ENCODE measurements around the gene COX8A.

The COX8A gene

DNA sequence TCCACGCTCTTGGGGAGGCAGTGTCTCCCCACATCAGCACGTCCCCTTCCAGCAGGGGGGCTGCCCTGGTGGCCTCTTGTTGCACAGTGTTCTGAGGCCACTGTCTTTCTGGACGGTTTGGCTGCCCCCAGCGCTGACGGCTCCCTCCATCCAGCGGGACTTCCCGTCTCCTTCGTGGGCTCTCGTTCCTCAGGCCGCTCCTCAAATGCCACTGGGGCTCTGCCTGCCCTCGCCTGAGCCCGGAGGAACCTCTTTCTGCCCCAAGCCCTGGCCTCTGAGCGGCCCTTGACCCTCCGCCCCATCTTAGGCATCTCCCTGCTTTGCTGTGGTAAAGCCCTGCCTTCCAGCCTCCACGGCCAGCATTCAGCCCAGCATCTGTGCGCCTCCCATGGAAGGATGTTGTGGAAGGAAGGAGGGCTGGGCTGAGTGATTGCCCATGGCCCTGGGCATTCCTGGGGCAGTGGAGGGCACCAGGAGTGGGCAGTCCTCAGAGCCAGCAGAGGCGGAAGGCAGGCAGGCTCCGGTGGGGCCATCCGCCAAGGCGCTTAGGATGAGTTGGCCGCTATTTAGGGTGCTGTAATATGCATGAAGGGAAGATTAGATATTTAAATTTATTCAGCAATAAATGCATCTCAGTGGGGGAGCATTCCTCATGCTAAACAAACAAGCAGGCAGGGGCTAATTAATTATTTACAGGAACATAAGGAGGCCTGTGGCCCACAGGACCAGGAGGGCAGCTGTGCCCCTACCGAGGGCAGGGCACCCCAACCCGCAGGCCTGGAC, 29.6 kb downstream of the COX8A start:
- no peak for DNase-seq (ENCODE audit: low read depth)

DNA sequence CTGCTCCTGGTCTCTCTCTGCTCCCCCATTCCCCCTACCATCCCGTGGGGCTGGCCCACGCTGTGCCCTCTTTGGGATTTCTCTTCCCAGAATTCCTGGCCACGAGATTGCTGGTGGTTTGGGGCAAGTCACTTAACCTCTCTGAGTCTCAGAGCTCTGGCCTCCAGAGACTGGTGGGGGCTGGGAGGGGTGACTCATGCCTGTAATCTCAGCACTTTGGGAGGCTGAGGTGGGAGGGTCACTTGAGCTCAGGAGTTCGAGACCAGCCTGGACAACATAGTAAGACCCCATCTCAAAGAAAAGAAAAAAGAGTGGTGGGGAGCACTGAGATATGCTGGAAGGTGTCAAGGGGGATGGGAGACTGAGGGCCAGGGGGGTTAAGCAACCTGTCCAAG, 30.2 kb downstream of the COX8A start:
- no peak for DNase-seq (ENCODE audit: low read depth)

DNA sequence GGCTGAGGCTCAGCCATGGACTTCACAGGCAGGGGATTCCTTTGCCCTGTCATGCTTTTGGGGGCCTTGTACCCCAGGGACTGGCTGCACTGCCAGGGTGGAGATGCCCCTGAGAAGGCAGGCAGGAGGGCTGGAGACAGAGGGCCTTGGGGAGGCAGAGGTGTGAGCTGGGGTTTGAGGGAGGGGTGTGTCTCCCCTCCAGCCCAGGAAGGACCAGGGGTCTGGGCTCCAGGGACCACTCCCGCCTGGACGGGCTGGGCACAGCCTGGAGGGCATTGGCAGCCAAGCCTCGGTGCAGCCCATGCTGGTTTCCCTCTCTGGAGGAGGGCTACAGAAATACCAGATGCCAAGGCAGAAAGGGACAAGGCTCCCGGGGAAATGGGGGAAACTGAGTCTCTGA, 31.3 kb downstream of the COX8A start:
- no peak for DNase-seq (ENCODE audit: low read depth)

DNA sequence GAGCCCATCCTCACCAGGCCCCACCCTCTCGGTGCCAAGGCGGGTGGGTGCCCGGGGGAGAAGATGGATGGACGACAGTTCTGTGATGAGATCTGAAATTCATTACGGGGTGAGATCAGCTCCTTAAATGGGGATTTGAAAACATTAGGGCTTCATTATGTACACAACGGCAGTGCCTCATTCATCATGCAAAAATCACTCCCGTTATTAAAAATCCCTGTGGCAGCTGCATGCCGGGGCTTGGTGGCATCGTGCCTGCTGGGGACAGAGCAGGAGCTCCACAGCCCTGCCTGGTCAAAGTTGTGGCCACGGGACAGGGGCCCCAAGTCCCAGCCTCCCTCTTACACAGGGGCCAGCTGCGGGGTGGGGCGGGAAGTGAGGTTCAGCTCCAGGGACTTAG, 32.0 kb downstream of the COX8A start:
- no peak for DNase-seq (ENCODE audit: low read depth)

DNA sequence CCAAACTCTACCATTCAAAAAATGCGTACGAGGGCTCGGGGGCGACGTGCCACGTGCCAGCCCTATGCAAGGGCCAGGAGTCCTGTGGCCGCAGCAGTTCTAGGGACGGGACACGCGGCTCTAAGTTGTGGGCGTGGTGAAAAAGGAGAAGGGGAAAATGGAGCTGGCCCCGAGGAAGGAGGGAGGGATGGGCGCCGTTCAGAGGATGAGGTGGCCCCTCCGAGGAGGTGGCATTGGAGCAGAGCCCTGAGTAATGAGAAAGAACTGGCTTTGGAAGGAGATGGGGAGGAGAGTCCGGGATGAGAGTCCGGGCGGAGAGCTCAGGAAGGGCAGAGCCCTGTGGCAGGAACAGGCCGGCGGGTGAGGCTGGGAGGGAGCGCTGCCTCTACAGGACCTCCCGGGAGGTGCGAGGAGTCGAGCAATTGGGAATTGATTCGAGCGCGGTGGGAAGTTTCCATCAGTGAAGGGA, 32.8 kb downstream of the COX8A start:
- DNase-seq (ENCODE audit: low read depth), result no peak

DNA sequence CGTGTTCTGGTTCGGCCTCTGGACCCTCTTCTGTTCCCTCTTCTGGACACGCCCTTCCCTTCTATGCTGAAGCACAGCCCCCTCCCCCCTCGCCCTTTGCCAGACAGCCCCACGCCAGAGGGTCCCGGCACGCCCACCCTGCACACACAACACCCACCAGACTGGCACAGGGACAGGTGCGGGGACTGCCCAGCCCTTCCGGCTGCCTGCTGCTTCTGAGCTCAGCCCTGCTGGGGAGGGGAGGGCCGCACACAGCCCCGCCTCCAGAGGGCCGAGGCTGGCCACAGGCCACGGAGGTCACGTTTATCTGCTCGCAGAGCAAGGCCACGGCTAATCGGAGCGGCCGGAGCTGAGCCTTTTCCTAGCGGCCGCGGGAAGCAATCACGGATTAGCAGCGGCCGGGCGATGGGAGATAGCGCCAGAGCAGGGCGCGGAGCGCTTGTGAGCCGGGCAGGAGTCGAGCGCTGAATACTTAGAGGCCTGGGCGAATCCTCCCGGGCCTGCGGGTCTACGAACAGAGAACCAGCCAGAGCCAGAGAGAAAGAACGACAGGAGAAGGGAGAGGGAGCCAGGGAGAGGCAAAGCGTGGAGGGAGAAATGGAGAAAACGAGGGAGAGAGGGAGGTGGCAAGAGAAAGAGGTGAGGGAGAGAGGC, 33.3 kb downstream of the COX8A start:
- DNase-seq (ENCODE audit: low read depth), result no peak

DNA sequence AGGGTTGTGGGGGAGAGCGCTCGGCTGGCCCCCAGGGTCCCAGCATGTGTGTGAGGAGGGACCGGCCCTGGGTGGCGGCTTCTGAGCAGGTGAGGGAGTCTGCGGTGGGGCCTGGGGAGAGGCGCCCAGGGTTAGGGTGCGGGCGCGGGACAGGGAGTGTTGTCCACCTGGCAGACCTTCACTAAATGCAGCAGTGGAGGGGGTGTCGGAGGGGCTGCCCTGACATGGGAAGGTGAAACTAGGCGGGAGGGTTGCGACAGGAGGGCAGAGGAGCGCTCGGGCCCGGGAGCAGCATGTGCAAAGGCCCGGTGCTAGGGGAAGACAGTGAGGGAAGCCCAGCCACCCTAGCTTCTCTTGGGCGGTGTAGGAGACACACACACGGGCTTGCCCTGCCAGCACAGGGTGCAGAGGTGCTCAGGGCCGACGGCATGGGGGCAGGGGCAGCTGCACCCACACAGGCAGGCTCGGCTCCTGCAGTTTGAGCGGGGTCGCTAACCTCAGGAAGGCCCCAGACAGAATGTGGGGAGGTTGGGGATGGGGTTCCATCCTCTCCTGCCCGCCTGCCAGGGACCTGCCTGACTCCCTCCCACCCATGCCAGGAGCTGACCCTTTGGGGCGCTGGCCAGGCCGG, 34.0 kb downstream of the COX8A start:
- no peak for DNase-seq (ENCODE audit: low read depth)

DNA sequence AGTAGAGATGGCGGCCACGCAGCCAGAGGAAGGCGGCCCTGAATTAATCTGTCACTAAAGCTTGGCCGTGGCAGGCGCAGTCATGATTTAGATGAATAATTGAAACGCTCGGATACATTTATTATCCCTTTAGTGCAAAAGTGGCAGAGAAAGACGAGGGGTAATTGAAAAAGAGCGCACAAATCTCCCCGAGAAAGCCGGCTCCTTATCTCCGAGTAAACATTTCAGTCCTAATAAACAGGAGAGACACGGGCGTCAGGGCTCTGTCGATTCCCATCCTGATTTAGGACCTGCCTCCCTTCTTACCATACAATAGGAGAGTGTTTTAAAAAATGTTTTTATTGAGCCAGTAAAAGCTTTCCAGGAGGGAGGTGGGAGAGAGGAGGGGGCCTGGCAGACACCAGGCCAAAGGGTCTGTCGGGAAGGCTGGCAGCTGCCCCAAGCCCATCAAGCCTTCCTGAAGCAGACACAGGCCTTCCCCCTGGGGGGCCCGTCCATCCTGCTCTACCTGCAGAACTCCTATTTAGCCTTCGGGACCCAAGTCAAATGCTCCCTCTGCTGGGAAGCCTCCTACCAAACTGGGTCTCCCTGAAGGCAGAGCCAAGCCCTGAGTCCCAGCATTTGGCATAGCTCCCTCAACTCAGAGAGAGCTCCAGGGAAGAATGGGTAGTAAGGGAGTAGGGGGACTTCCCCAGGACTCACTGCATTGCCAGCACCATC, 34.7 kb downstream of the COX8A start:
- DNase-seq (ENCODE audit: low read depth), result no peak

DNA sequence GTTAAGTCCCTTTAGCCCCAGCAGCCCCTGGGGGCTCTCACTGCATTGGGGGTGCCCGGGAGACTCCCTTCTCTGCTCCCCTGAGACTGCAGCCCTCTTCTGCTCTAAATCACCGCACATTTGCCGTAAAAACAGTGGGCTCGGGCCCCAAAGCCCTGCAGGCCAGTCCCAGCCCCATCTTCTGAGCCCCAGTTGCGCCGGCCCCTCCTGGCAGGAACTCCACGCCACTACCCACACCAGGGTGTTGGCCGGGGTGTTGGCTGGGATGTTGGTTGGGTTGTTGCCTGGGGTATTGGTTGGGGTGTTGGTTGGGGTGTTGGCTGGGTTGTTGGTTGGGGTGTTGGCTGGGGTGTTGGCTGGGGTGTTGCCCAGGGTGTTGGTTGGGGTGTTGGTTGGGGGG, 35.3 kb downstream of the COX8A start:
- no peak for DNase-seq (ENCODE audit: low read depth)

DNA sequence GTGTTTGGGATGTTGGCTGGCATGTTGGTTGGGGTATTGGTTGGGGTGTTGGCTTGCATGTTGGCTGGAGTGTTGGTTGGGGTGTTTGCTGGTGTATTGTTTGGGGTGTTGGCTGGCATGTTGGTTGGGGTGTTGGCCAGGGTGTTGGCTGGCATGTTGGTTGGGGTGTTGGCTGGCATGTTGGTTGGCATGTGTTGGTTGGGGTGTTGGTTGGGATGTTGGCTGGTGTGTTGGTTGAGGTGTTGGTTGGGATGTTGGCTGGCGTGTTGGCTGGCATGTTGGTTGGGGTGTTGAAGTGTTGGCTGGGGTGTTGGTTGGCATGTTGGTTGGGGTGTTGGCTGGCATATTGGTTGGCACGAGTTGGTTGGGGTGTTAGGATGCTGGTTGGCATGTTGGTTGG, 36.4 kb downstream of the COX8A start:
- no peak for DNase-seq (ENCODE audit: low read depth)

DNA sequence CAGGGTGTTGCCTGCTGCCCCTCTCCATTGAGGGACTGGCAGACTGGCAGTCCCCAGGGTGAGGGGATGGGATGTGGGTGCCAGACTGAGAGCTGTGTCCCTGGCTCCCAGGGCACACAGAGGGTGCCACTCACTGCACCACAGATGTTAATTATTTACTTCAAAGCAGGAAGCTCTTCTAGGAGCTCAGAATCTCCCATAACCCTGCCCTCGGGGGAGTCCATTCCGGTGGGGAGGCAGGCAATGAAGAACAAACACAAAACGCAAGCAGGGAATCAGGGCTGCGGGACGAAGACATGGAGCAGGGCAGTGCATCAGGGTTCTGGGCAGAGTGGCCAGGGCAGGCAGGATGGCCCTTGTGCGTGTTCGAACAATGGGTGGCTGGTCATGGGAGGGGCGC, 37.0 kb downstream of the COX8A start:
- DNase-seq (ENCODE audit: low read depth), result no peak

DNA sequence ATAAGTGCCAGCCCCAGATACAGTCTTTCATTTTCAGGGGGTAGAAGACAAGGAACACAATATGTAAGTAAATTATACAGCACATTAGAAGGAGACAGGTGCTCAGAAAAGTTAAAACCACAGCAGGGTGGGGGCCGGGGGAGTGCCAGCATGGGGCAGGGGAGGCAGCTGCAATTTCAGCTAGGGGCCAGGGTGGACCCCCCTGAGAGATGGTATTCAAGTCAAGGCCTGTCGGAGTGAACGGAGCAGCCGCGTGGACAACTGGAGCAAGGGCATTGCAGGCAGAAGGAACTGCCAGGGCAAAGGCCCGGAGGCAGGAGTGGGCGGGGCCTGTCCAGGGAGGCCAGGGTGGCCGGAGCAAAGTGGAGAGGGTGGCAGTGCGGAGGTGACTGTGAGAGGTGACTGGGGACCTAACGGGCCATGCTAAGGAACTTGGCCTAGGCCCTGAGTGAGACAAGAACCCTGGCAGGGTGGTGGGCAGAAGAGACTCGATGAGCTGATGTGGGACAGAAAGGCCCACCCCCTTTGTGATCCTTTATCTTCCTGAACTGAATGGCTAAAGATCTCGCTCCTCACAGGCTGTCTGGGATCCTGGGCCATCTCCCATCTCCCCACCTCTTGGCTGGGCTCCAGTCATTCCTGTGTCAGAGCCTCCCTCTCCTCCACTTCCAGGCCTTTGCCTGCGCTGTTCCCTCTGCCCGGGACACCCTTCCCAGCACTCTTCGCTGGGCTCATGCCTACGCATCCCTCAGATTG, 38.9 kb downstream of the COX8A start:
- DNase-seq (ENCODE audit: low read depth), result no peak

DNA sequence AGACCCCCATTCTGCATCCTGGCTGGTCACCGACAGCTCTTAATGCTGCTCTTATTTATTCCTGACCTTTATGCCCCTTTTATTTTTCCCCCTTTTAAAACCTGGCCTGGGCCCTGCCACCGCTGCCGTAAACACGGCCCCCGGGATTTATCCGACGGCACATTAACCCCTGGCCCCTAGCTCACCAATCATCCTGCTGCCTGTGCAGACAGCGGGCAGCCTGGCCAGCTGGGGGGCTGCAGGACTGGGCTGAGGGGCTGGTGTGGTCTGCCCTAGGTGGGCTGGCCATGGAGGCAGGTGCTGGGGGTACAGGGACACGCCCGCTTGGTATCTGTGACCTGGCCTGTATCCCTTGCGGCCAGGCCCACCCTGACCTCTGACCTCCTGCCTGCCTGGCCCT, 39.9 kb downstream of the COX8A start:
- no peak for DNase-seq (ENCODE audit: low read depth)

DNA sequence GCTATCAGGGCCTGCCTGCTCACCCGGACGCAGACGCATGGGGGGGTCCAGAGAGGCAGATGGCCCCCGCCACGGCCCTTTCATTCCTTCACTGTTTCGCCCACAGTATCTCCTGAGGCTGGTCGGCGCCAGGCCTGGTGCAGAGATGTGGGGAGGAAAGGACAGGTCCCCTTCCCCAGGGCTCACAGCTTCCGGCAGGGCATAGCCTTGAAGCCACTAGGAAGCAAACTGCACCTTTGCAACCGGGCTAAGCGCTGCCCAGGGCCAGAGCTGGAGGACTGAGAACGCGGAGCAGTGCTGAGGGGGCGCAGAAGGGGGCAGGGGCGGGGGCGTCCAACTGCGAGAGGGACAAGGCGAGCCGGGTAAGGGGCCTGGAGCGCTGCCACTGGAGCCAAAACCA, 41.1 kb downstream of the COX8A start:
- no peak for DNase-seq (ENCODE audit: low read depth)

DNA sequence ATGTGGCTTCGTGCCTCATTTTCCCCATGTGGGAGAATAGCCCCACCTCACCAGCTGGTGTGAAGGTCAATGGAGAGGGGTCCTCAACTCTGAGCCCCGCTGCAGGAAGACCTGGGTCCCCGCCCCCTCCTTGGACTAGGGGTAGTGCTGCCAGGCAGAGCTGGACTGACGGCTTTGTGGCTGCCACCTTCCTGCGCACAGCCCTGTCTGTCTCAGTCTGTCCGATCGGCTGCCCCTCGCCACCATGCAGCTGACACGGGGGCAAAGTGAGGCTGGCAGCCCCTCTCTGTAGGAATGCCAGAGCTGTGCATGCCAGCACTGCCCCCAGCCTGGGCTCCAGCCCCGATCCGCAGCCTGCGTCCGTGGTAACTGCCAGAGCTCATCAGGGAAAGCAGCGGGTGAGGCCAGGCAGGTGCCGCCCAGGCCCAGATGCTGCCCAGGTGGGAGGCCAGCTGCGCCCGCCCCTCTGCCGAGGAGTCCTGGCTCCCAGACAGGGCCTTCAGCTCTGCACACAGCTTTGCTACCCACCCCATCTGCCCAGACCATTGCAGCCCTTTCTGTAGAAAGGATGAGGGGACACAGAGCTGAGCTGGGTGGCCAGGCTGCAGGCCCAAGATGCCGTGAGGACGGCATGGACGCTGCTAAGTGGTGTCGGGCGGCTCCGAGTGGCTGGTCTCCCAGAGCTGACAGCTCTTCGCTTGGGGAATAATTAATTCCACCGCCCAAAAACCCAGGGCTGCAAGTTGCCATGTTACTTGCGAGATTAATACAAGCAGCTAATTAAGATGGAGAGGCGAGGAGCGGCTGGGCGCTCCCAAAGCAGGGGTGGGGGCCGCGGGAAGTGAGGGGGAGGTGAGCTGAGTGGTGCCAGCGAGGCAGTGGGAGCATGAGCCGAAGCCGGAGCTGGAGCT, 41.8 kb downstream of the COX8A start:
- no peak for DNase-seq (ENCODE audit: low read depth)

DNA sequence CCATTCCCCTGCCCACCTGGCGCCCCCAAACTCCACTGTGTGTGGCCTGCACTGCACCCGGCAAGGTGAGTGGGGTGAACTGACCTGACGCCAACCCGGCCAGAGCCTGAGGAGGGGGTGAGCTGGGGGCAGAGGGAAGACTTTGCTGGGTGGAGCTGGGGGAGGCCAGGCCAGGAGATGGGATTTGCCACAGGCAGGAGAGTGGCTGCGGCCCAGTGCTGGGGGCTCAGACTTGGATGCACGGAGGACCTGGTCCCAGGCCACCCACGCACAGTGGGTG, 43.5 kb downstream of the COX8A start:
- no peak for DNase-seq (ENCODE audit: low read depth)

DNA sequence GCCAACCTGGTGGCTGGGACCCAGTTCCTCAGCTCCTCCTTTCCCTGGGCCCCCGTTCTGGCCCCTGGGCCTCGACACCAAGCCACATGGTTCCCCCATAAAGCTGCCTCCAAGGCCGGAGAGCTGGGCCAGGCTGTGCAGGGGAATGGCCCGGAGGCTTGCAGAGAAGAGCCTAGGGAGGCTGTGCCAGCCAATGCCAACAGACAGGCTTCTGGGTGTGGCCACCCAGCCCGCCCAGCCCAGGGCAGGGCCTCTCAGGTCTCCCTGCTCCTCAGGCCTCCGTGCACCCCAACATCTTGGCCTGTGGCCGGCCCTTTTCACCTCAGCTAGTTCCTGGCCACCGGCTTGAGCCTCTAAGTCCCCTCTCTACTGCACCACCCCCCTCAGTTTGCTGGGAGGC, 43.9 kb downstream of the COX8A start:
- DNase-seq (ENCODE audit: low read depth), result no peak

DNA sequence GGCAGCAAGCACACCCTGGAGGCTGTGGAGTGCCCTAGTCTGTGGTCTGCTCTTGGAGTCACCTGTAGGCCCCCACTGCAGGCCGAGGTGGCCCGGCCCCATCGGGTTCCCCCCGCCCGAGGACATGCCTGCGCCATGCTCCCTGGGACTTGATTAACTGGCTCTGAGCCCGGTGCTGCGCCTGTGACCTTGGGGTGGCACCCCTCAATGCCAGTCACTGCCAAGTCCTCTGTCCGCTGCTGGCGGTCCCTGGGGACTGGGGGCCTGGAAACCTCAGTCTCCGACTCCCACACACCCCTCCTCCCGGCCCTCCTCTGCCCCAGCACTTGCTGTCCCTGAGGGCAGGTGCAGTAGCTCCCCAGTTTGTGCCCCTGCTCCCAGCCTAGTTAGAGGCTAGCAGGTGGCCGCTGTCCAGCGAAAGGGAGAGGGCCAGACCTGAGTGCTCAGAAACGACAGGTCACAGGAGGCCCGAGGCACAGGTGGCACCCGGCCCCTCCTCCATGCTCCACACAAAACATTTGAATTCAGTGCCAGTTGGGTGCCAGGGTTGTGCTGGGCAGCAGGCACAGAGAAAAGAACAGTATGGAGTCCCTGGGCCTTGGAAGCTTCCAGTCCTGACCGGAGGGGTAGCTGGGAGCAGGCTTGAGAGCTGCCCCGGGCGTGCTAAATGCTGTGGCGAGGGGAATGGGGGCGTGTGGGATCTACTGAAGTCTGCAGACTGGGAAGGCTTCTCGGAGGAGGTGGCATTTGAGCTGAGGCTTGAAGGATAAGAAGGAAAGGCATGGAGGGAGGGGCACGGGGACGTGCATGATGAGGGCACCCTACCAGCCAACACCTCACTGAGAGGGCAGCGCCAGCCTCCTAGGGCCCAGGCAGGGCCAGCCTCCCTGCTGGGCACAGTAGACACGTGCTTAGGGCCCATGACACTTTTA, 45.0 kb downstream of the COX8A start:
- DNase-seq (ENCODE audit: low read depth), result no peak

DNA sequence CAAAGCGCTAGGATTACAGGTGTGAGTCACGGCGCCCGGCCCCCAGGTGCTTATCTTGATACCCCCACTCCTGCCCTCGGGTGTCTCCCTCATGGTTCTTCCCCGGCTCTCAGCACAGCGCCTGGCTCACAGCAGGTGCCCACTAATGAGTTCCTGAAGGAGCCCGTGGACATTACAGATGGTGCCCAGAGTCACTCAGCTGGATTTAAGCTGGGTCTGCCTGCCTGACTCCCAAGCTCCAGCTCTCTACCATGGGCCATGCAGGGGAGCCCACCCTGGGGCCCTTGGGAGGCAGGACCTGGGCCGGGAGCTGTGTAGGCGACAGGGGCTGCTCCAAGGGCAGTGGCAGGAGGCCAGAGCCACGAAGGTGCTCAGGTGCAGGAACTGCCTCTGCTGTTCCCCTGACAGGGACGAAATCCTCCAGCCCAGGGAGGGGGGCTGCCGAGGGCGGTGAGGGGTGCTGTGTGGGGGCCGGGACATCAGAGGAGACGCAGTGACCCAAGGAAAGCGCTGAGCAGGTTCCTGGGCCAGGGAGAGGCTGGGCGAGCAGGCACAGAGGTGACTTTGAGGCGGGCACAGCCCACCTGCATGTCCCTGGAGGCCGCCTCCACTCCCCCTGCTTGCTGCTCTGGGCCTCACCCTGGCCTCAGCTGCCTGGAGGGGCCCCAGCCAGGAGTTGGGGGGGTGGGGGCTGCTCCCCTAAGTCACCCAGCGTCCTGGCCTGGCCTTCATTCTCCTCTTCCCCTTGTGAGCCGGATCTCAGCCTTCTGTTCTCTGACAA, 46.7 kb downstream of the COX8A start:
- no peak for DNase-seq (ENCODE audit: low read depth)
